Myocyte (in vitro differentiated cells): ENCODE measurements around the gene FSIP1. TPM values are rescaled to one million over a fixed set of nuclear protein-coding genes. Genes with fewer than 3 reads are reported as not detected.

Experiments used
- DNase-seq: peaks from one replicate; pipeline ENCODE4 v3.0.0-alpha.2; 2012; ENCODE audit warnings: low read depth
- total RNA-seq: library from RNA; depleted of rRNA; stranded (reverse); fragments of >200 nt; gene quantifications from 2 replicates; pipeline ENCODE4 v1.2.3, GENCODE V29; 2014

The FSIP1 gene
- total RNA-seq, 1 donor from 2014 or later, result 0.37 TPM

GRCh38 chr15:39596358-39597051, 186.1 kb downstream of the FSIP1 start:
- no peak for DNase-seq

- peak; percentile 48 for DNase-seq
These were observed 187.1 kb downstream of the FSIP1 start for GRCh38 chr15:39595338-39596221.

- peak; percentile 45 for DNase-seq
These were observed 187.9 kb downstream of the FSIP1 start for GRCh38 chr15:39594446-39595337.

GRCh38 chr15:39593656-39594445, 188.8 kb downstream of the FSIP1 start:
- DNase-seq, result peak; percentile 46

GRCh38 chr15:39593071-39593655, 189.5 kb downstream of the FSIP1 start:
- no peak for DNase-seq

GRCh38 chr15:39592500-39592899, 190.1 kb downstream of the FSIP1 start:
- DNase-seq, result peak; percentile 94

- peak; percentile 53 for DNase-seq
These were observed 190.7 kb downstream of the FSIP1 start for GRCh38 chr15:39591896-39592315.

- peak; percentile 68 for DNase-seq
These were observed 191.3 kb downstream of the FSIP1 start for GRCh38 chr15:39591141-39591895.

GRCh38 chr15:39589815-39590644, 192.6 kb downstream of the FSIP1 start:
- DNase-seq, result peak; percentile 52

- DNase-seq, result peak; percentile 41
These were observed 193.3 kb downstream of the FSIP1 start for GRCh38 chr15:39589193-39589814.

GRCh38 chr15:39588531-39589192, 194.0 kb downstream of the FSIP1 start:
- peak; percentile 66 for DNase-seq

- DNase-seq, result no peak
These were observed 194.7 kb downstream of the FSIP1 start for GRCh38 chr15:39587731-39588530.

- DNase-seq, result peak; percentile 61
These were observed 195.4 kb downstream of the FSIP1 start for GRCh38 chr15:39587096-39587721.

GRCh38 chr15:39586387-39587095, 196.1 kb downstream of the FSIP1 start:
- peak; percentile 64 for DNase-seq

- DNase-seq, result peak; percentile 38
These were observed 196.8 kb downstream of the FSIP1 start for GRCh38 chr15:39585871-39586301.
